Small intestine (tissue), 7 donors: ENCODE results near the gene OGN. TPM values are rescaled to one million over a fixed set of nuclear protein-coding genes. Genes with fewer than 3 reads are reported as not detected.

ENCODE experiments used
- DNase-seq, 2 donors: peaks; one replicate each; pipeline versions ENCODE4 v3.0.0 to v3.0.0-alpha.2; 2013
- FAIRE-seq: peaks from 2 replicates; lab custom pipeline; 2012; peaks lifted over from hg19 to GRCh38; lab: Jason Lieb, UNC
- H3K27ac ChIP-seq, 3 donors: one replicate each; pipeline ENCODE4 v1.5.1; 2013; ENCODE audit warnings: low read length in 2 of 3, mild to moderate bottlenecking in 2 of 3, control low read depth in 1 of 3, inconsistent platforms in 1 of 3, low read depth in 1 of 3, moderate library complexity in 1 of 3
- H3K27me3 ChIP-seq, 3 donors: one replicate each; pipeline ENCODE4 v1.6.1; 2013; ENCODE audit warnings: low read length in 3 of 3, inconsistent platforms in 1 of 3; ENCODE audit not compliant: control insufficient read depth in 3 of 3, insufficient read depth in 3 of 3
- H3K36me3 ChIP-seq, 3 donors: one replicate each; pipeline ENCODE4 v1.6.1; 2013; ENCODE audit warnings: low read length in 3 of 3, inconsistent platforms in 1 of 3, low read depth in 1 of 3, mild to moderate bottlenecking in 1 of 3, moderate library complexity in 1 of 3; ENCODE audit not compliant: control insufficient read depth in 3 of 3, insufficient read depth in 2 of 3
- H3K4me1 ChIP-seq, 3 donors: one replicate each; pipeline ENCODE4 v1.6.1; 2013; ENCODE audit warnings: low read length in 2 of 3, inconsistent platforms in 1 of 3, low read depth in 1 of 3, mild to moderate bottlenecking in 1 of 3, moderate library complexity in 1 of 3; ENCODE audit not compliant: control insufficient read depth in 3 of 3, insufficient read depth in 2 of 3
- H3K4me3 ChIP-seq, 3 donors: one replicate each; pipeline ENCODE4 v1.5.1; 2013; ENCODE audit warnings: low read length in 3 of 3, control low read depth in 1 of 3, inconsistent platforms in 1 of 3, low read depth in 1 of 3, mild to moderate bottlenecking in 1 of 3, moderate library complexity in 1 of 3
- H3K9me3 ChIP-seq, 2 donors: one replicate each; pipeline ENCODE4 v1.6.1; 2013; ENCODE audit warnings: low read depth in 1 of 2, low read length in 1 of 2; ENCODE audit not compliant: control insufficient read depth in 2 of 2, insufficient read depth in 1 of 2
- WGBS, 3 donors: extraction: QIAGEN DNeasy Blood & Tissue Kit; methylation state at CpG; one replicate each; pipeline ENCODE4 v1.1.7; 2013; 5-methylcytosine and 5-hydroxymethylcytosine counted together
- polyA plus RNA-seq, 4 donors: library from polyadenylated mRNA; stranded (reverse) in 3 of 4; unstranded in 1 of 4; fragments of 200-250 nt in 3 of 4; fragments of 120-200 nt in 1 of 4; gene quantifications; one replicate each; pipeline versions ENCODE4 v1.2.1 to v1.2.3, GENCODE V29; 2013
- donor health status: healthy with polysubstance abuse.
- donor health status: control.
- donor health status: control.
- donor health status: Bipolar disorder and iron deficiency.
- donor health status: healthy.

The OGN gene
- polyA plus RNA-seq, 4 donors, result 1.1 to 59.2 (median 6.7) TPM; not detected in 1

DNA sequence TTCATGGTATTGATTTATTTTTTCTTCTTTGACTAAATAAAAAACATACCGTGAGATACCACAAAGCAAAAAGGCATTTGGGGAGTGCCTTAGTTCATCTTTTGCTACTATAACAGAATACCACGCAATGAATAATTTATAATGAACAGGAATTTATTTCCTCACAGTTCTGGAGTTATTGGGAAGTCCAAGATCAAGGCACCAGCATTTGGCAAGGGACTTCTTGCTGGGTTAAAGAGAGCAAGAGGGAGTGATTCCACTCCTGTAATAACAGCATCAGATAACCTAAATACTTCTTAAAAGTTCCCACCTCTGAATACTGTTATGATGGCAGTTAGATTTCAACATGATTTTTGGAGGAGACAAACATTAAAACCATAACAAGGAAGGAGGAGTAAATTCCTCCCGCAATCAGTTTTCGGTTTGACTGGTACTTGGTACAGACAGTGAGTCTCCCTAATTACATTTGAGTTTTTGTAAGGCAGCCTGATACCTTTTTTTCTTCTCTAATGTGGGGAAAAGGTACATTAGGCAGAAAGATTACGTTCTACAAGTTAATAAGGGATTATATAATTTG, 28.7 kb upstream of the OGN start:
- no peaks in the 10 kb centered on the region for H3K27me3 ChIP-seq
- DNase-seq (no peak), FAIRE-seq (no peak)
- H3K4me3 ChIP-seq, result no peak overlapping the region
- 82 to 94% (median 92%) methylated on average over 5 of the region's 5 CpGs for WGBS, 3 donors
- H3K36me3 ChIP-seq, result no peaks in the 10 kb centered on the region
- H3K9me3 ChIP-seq, result peaks cover 0 to 2% of the 10 kb centered on the region in 2 donors
- no peaks in the 10 kb centered on the region for H3K4me1 ChIP-seq
- no peak overlapping the region for H3K27ac ChIP-seq

GRCh38 chr9:92432350-92432749, 28.0 kb upstream of the OGN start:
- no peaks in the 10 kb centered on the region for H3K36me3 ChIP-seq
- H3K4me1 ChIP-seq, result no peaks in the 10 kb centered on the region
- H3K27ac ChIP-seq, result no peak overlapping the region

DNA sequence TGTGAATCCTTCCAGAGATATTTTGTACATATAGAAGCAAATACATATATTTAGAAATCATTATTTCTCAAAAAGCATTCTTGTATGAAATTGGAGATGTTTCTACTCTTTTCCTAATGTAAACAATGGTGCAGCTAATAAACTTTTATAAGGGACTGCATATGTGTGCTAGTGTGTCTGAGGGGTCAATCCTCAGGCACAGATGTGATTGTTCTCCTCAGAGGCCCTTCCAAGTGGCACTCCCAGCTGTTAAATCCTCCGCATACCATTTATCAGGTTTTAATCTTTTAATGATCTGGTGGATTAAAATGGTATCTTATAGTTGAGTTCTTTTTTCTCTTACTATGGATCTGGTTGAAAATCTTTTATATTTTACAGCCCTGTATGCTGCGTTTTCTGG, 25.5 kb upstream of the OGN start:
- H3K4me1 ChIP-seq, result no peaks in the 10 kb centered on the region
- H3K27me3 ChIP-seq, result no peaks in the 10 kb centered on the region
- no peak overlapping the region for H3K4me3 ChIP-seq
- WGBS, 3 donors, result 50 to 55% (median 54%) methylated on average over 2 of the region's 2 CpGs
- H3K27ac ChIP-seq, result no peak overlapping the region
- FAIRE-seq, result no peak
- DNase-seq, result no peak
- peaks cover 0 to 2% of the 10 kb centered on the region in 2 donors for H3K9me3 ChIP-seq
- no peaks in the 10 kb centered on the region for H3K36me3 ChIP-seq

More at GRCh38 chr9:92432350-92432749, 28.0 kb upstream of the OGN start:
- no peak for FAIRE-seq
- WGBS, 3 donors, result 74 to 83% (median 74%) methylated on average over 5 of the region's 5 CpGs
- no peak for DNase-seq
- Histone ChIP-seq H3K4me3 (no peak overlapping the region), H3K27me3 (no peaks in the 10 kb centered on the region), H3K9me3 (peaks cover 0 to 2% of the 10 kb centered on the region in 2 donors)

- 51 to 80% (median 64%) methylated on average over 5 of the region's 5 CpGs for WGBS, 3 donors
- Histone ChIP-seq H3K9me3 (peaks cover 0 to 2% of the 10 kb centered on the region in 2 donors), H3K27me3 (no peaks in the 10 kb centered on the region), H3K4me1 (no peaks in the 10 kb centered on the region), H3K4me3 (no peak overlapping the region), H3K36me3 (no peaks in the 10 kb centered on the region), H3K27ac (peak overlapping the region in 1 of 3 donors; percentile 38)
- peak in 1 of 2 donors; percentile 10 for DNase-seq
- FAIRE-seq, result no peak
These were observed 22.2 kb upstream of the OGN start for GRCh38 chr9:92426501-92427145.

DNA sequence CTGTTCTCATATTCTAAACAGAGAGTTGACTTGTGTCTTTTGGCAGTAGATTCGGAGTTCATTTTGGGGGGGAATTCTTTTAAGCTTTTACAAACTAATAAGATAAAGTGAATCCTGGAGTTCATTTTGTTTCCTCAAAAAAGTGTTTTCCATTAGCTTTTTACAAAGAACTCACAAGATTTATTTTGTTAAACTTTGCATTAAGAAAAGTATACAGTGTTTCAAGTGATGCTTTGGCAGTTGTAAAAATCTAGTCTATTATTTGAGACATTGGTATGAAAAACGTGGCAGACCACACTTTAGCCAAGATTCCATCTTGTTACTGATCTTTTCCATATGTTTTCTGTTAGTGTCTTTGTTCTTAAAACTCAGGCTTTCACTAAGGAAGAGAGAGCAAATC, 21.1 kb upstream of the OGN start:
- Histone ChIP-seq H3K27ac (peak overlapping the region in 1 of 3 donors; percentile 42), H3K4me3 (no peak overlapping the region), H3K36me3 (no peaks in the 10 kb centered on the region), H3K4me1 (no peaks in the 10 kb centered on the region), H3K9me3 (peaks cover 0 to 2% of the 10 kb centered on the region in 2 donors), H3K27me3 (no peaks in the 10 kb centered on the region)
- 50 to 83% (median 81%) methylated on average over 2 of the region's 2 CpGs for WGBS, 3 donors
- DNase-seq, result peak in 1 of 2 donors; percentile 21
- no peak for FAIRE-seq

DNA sequence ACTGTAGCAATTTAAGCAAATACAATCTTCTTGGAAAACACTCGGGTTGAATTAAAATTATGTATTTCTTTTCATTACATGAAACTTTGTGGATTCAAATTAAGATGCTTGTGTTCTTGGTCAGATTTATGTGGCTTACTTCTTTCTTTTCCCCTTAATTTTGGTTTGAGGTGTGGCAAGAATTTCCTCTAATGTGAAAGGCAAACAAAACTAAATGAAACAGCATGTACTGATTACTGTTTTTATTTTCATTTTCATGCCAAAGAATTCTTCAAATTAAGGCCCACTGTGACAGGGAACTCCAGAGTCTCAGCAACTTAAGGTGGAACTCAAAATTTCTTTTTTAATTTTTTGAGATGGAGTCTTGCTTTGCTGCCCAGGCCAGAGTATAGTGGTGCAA, 20.0 kb upstream of the OGN start, which contains the start of gene OMD:
Gene OMD (minus strand): TSS at position 132 of the 400 bp plus-strand sequence. CDS start 6,913 bp downstream, outside the sequence.
- H3K9me3 ChIP-seq, result peaks cover 0 to under 1% of the 10 kb centered on the region in 2 donors
- WGBS, 3 donors, result 63 to 84% (median 79%) methylated on average over 1 of the region's 1 CpG
- no peaks in the 10 kb centered on the region for H3K27me3 ChIP-seq
- DNase-seq, result no peak
- no peak for FAIRE-seq
- H3K4me3 ChIP-seq, result no peak within 1 kb of the TSS
- peak within 1 kb of the TSS in 1 of 3 donors; percentile 33 for H3K27ac ChIP-seq
- H3K36me3 ChIP-seq, result no peaks in the 10 kb centered on the region
- no peaks in the 10 kb centered on the region for H3K4me1 ChIP-seq

- WGBS, 3 donors, result 92 to 94% (median 93%) methylated on average over 2 of the region's 2 CpGs
- H3K4me3 ChIP-seq, result no peak overlapping the region
These were observed 19.2 kb upstream of the OGN start for GRCh38 chr9:92423612-92424011.

GRCh38 chr9:92422611-92423338, 18.4 kb upstream of the OGN start:
- no peak overlapping the region for H3K4me3 ChIP-seq
- H3K4me1 ChIP-seq, result no peaks in the 10 kb centered on the region
- FAIRE-seq (no peak), DNase-seq (no peak)
- WGBS, 3 donors, result 83 to 88% (median 85%) methylated on average over 2 of the region's 2 CpGs
- H3K27ac ChIP-seq, result no peak overlapping the region
- H3K9me3 ChIP-seq, result no peaks in the 10 kb centered on the region
- H3K27me3 ChIP-seq, result no peaks in the 10 kb centered on the region
- H3K36me3 ChIP-seq, result no peaks in the 10 kb centered on the region

More at GRCh38 chr9:92423612-92424011, 19.2 kb upstream of the OGN start:
- Histone ChIP-seq H3K4me1 (no peaks in the 10 kb centered on the region), H3K36me3 (no peaks in the 10 kb centered on the region), H3K27me3 (no peaks in the 10 kb centered on the region), H3K27ac (no peak overlapping the region), H3K9me3 (no peaks in the 10 kb centered on the region)
- FAIRE-seq (no peak), DNase-seq (no peak)
